ENCODE data around the gene TMEM82.

Gene TMEM82

GRCh38 chr1:15706751-15707150 lies 35.5 kb upstream of the TMEM82 start:
- TF ChIP-seq CTCF (IDR thresholded peaks at IDR 0.05) = no peak
- H3K27me3 ChIP-seq = no peaks in the 10 kb centered on the region
- no peaks in the 10 kb centered on the region for H3K9me3 ChIP-seq
- no peak overlapping the region for H3K4me3 ChIP-seq (ENCODE audit: low read depth in 1 of 2, low read length in 1 of 2)
- no peak overlapping the region for H3K27ac ChIP-seq
- no peaks in the 10 kb centered on the region for H3K4me1 ChIP-seq (ENCODE audit: control insufficient read depth in 1 of 2, insufficient read depth in 1 of 2, low read depth in 1 of 2, low read length in 1 of 2)
- peaks cover 20% of the 10 kb centered on the region for H3K36me3 ChIP-seq

- Histone ChIP-seq H3K36me3 (peaks cover 16% of the 10 kb centered on the region), H3K4me1 (ENCODE audit: control insufficient read depth in 1 of 2, insufficient read depth in 1 of 2, low read depth in 1 of 2, low read length in 1 of 2) (no peaks in the 10 kb centered on the region), H3K9me3 (no peaks in the 10 kb centered on the region), H3K27ac (no peak overlapping the region), H3K4me3 (ENCODE audit: low read depth in 1 of 2, low read length in 1 of 2) (no peak overlapping the region), H3K27me3 (no peaks in the 10 kb centered on the region)
- TF ChIP-seq CTCF (IDR thresholded peaks at IDR 0.05) = no peak
Observed at GRCh38 chr1:15707239-15707925, 34.9 kb upstream of the TMEM82 start.

- Histone ChIP-seq H3K27ac (no peak overlapping the region), H3K4me3 (ENCODE audit: low read depth in 1 of 2, low read length in 1 of 2) (no peak overlapping the region), H3K36me3 (peaks cover 16% of the 10 kb centered on the region), H3K9me3 (no peaks in the 10 kb centered on the region), H3K27me3 (no peaks in the 10 kb centered on the region), H3K4me1 (ENCODE audit: control insufficient read depth in 1 of 2, insufficient read depth in 1 of 2, low read depth in 1 of 2, low read length in 1 of 2) (no peaks in the 10 kb centered on the region)
- no peak for TF ChIP-seq CTCF (IDR thresholded peaks at IDR 0.05)
Observed at GRCh38 chr1:15708486-15709137, 33.7 kb upstream of the TMEM82 start.

GRCh38 chr1:15709226-15709625 lies 33.1 kb upstream of the TMEM82 start:
- no peaks in the 10 kb centered on the region for H3K9me3 ChIP-seq
- H3K27me3 ChIP-seq = no peaks in the 10 kb centered on the region
- no peaks in the 10 kb centered on the region for H3K4me1 ChIP-seq (ENCODE audit: control insufficient read depth in 1 of 2, insufficient read depth in 1 of 2, low read depth in 1 of 2, low read length in 1 of 2)
- no peak for TF ChIP-seq CTCF (IDR thresholded peaks at IDR 0.05)
- H3K27ac ChIP-seq = no peak overlapping the region
- H3K4me3 ChIP-seq (ENCODE audit: low read depth in 1 of 2, low read length in 1 of 2) = no peak overlapping the region
- peaks cover 16% of the 10 kb centered on the region for H3K36me3 ChIP-seq

GRCh38 chr1:15712168-15712567 lies 30.1 kb upstream of the TMEM82 start:
- Histone ChIP-seq H3K27me3 (no peaks in the 10 kb centered on the region), H3K9me3 (no peaks in the 10 kb centered on the region), H3K36me3 (peaks cover 15% of the 10 kb centered on the region), H3K4me1 (ENCODE audit: control insufficient read depth in 1 of 2, insufficient read depth in 1 of 2, low read depth in 1 of 2, low read length in 1 of 2) (no peaks in the 10 kb centered on the region), H3K4me3 (ENCODE audit: low read depth in 1 of 2, low read length in 1 of 2) (no peak overlapping the region), H3K27ac (no peak overlapping the region)
- no peak for TF ChIP-seq CTCF (IDR thresholded peaks at IDR 0.05)
